Measurements from ENCODE around the gene UVSSA. TPM values are rescaled to one million over a fixed set of nuclear protein-coding genes. Genes with fewer than 3 reads are reported as not detected.
A peak's percentile ranks its signal among the peaks of the same experiment; 100 is the strongest.

Gene UVSSA
- total RNA-seq, 1 donor from 2014 or later: 33.9 TPM

DNA sequence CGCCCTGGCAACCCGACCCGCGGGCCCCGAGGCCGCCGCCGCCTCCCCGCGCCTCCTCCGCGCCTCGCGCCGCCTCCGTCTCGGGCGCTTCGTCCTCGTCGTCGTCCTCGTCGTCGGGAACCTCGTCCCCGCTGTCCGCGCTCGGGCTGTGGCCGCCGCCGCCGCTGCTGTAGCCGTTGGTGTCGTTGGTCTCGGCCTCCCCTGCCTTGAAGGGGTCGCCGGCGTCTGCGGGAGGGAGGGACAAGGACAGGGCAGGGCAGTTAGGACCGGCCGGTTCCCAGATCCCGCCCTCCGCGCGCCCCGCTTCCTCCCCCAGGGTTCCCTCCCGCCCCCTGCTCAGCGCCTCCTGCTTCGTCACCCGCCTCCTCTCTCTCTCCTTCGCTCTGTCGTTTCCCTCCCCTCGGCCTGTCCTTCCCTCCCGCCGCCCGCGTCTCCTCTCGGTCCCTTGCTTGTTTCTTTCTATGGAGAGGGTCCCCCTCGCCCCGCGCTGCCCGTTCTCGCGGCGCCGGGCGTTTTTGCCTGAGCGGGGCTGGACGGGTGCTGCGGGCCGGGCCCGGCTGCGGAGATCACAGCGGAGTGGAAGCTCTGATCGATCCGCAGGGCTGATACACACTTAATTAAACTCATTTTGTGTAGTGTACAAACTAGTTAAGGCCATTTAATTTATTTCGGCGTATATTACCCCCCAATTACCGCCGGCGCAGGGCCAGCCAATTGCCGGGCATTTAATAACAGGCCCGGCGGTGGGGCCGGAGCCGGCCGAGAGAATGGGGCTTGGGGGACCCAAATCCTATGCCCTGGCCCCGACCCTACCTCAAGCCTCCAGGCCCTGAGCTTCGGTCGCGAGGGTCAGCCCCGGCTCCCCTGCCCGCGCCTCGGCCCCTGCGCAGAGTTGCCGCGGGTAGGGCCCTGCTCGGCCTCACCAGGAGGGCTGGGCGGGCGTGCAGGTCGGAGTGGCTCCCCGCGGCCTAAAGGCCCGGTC lies 56.9 kb downstream of the UVSSA start:
- Mint-ChIP-seq H3K4me3 (ENCODE audit: unreplicated experiment) (no peak overlapping the region), H3K27me3 (ENCODE audit: unreplicated experiment) (peaks cover 15% of the 10 kb centered on the region), H3K9me3 (ENCODE audit: unreplicated experiment) (peaks cover 9% of the 10 kb centered on the region), H3K4me1 (ENCODE audit: low read depth, unreplicated experiment) (peaks cover 6% of the 10 kb centered on the region), H3K36me3 (ENCODE audit: unreplicated experiment) (no peaks in the 10 kb centered on the region), H3K27ac (ENCODE audit: unreplicated experiment) (no peak overlapping the region)
- peak; percentile 44 for DNase-seq
- TF ChIP-seq, protein P1, sequence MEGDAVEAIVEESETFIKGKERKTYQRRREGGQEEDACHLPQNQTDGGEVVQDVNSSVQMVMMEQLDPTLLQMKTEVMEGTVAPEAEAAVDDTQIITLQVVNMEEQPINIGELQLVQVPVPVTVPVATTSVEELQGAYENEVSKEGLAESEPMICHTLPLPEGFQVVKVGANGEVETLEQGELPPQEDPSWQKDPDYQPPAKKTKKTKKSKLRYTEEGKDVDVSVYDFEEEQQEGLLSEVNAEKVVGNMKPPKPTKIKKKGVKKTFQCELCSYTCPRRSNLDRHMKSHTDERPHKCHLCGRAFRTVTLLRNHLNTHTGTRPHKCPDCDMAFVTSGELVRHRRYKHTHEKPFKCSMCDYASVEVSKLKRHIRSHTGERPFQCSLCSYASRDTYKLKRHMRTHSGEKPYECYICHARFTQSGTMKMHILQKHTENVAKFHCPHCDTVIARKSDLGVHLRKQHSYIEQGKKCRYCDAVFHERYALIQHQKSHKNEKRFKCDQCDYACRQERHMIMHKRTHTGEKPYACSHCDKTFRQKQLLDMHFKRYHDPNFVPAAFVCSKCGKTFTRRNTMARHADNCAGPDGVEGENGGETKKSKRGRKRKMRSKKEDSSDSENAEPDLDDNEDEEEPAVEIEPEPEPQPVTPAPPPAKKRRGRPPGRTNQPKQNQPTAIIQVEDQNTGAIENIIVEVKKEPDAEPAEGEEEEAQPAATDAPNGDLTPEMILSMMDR (IDR thresholded peaks at IDR 0.05; ENCODE audit: partially characterized antibody, unreplicated experiment): no peak

DNA sequence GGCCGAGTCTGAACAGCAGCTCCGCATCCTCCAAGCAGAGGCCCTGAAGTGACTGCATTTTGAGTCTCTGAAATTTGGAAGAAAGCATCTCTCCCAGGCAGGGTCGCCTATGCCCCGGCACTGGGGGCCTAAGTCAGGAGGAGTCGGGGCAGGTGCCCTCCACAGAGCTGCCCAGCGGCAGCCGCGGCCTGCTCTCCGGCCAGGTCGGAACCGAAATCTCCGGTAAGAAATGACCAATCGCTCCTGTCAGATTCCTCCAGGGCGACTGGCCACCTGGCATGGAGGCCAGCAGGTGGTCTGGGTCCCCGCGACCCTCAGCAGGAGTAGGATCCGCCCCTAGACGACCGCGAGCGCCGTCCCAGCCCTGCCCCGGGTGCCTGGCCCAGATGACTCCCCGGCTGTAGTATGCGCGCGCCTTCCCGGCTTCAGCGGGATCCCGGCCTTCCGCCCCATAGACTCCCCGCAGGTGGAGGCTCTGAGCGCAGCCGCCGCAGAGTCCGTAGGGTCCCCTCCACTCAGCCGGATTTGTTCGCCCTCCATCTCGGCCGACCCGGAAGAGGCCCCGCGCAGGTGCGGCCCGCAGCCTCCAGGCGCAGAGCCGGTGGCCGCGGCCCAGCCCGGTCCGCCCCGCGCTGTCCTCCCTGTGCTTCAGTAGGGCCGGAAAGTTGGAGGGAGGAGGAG lies 57.7 kb downstream of the UVSSA start:
- peaks cover 17% of the 10 kb centered on the region for H3K27me3 Mint-ChIP-seq (ENCODE audit: unreplicated experiment)
- peaks cover 6% of the 10 kb centered on the region for H3K4me1 Mint-ChIP-seq (ENCODE audit: low read depth, unreplicated experiment)
- no peak overlapping the region for H3K27ac Mint-ChIP-seq (ENCODE audit: unreplicated experiment)
- no peaks in the 10 kb centered on the region for H3K36me3 Mint-ChIP-seq (ENCODE audit: unreplicated experiment)
- TF ChIP-seq, protein P1 (IDR thresholded peaks at IDR 0.05; ENCODE audit: partially characterized antibody, unreplicated experiment): no peak
- H3K9me3 Mint-ChIP-seq (ENCODE audit: unreplicated experiment): peaks cover 6% of the 10 kb centered on the region
- DNase-seq: peak; percentile 16
- H3K4me3 Mint-ChIP-seq (ENCODE audit: unreplicated experiment): no peak overlapping the region

GRCh38 chr4:1405254-1405635 lies 58.2 kb downstream of the UVSSA start:
- TF ChIP-seq, protein P1 (IDR thresholded peaks at IDR 0.05; ENCODE audit: partially characterized antibody, unreplicated experiment): no peak

DNA sequence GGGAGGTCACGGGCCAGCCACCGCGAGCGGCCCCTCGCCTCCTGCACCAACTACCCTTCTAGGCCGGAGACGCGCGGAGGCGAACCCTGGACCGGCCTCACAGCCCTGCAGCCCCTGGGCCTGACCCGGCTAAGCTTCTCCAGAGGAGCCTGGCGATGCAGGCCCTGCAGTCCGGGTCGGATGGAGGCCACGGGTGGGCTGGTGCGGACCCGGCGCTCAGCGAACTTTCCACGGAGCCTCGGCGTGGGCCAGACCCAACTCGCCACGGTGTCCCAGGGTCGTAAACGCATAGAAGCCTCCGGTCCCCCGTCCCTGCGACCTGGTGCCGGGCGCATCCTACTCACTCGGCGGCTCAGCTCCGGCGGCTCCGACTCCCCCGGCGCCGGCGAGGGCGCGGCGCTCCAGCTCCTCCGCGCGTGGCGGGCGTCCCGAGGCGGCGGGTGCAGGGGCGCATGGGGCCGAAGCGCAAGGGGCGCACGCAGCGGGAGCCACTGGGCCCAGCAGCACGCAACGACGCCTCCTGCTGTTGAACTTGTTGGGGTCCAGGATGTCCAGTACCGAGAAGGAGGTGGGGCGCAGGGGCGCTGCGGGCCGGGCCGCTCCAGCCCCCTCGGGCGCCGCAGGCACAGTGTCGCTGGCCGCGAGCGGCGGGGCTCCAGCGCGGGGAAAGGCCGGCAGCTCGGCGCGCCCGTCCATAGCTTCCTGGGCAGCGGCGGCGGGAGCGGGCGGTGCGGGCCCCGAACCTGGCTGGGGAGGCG lies 58.8 kb downstream of the UVSSA start:
- Mint-ChIP-seq H3K9me3 (ENCODE audit: unreplicated experiment) (peaks cover 6% of the 10 kb centered on the region), H3K36me3 (ENCODE audit: unreplicated experiment) (no peaks in the 10 kb centered on the region), H3K4me3 (ENCODE audit: unreplicated experiment) (no peak overlapping the region), H3K27me3 (ENCODE audit: unreplicated experiment) (peaks cover 22% of the 10 kb centered on the region), H3K4me1 (ENCODE audit: low read depth, unreplicated experiment) (peaks cover 6% of the 10 kb centered on the region), H3K27ac (ENCODE audit: unreplicated experiment) (no peak overlapping the region)
- TF ChIP-seq, protein P1 (IDR thresholded peaks at IDR 0.05; ENCODE audit: partially characterized antibody, unreplicated experiment): no peak
- DNase-seq: peak; percentile 34

More at GRCh38 chr4:1405254-1405635, 58.2 kb downstream of the UVSSA start:
- Mint-ChIP-seq H3K36me3 (ENCODE audit: unreplicated experiment) (no peaks in the 10 kb centered on the region), H3K4me3 (ENCODE audit: unreplicated experiment) (peak overlapping the region; percentile 59), H3K4me1 (ENCODE audit: low read depth, unreplicated experiment) (peaks cover 6% of the 10 kb centered on the region), H3K27me3 (ENCODE audit: unreplicated experiment) (peaks cover 19% of the 10 kb centered on the region), H3K9me3 (ENCODE audit: unreplicated experiment) (peaks cover 6% of the 10 kb centered on the region), H3K27ac (ENCODE audit: unreplicated experiment) (no peak overlapping the region)
- DNase-seq: no peak

Measured in glutamatergic neuron (in vitro differentiated cells).